Measurements from ENCODE around the gene PNPLA7. TPM values are rescaled to one million over a fixed set of nuclear protein-coding genes. Genes with fewer than 3 reads are reported as not detected.

PNPLA7 gene
- total RNA-seq, 4 donors from 2014 or later: 0.61 to 3.4 (median 0.91) TPM

DNA sequence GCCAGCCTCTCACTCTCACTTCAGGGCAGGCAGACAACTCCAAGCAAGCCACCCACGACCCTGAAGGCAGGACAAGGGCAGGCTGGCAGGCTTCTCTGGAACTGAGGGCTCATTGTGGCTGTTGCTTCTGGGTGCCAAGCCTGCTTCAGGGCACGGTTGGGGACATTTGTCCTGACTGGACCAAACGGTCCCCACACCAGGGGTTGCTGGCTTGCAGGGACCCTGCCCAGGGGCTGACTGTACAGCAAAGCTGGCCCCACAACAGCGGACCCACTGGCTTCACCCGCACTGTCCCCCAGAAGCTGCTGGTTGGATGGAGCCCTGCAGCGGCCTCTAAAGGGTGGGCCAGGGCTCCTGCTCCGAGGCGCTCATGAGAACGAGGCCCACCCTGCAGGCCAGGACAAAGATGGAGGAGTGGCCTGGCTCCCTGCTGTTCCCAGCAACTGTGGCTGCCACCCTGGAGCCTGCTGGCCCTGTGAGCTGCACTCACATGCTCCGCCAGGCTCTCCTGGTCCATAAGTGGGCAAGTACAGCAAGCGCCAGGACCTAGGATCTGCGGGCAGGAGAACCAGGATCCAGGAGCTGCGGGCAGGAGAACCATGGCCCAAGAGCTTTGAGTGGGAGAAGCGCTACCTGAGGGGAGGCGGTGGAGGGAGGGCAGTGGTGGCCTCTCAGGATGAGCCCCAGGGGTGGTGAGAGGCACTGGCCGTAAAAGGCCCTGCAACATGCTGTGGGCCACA lies 56.7 kb downstream of the PNPLA7 start:
- intact Hi-C loops (cut with DNase I): no loop called here
- DNase-seq: no peak
- 93 to 95% methylated on average over 4 to 5 of the region's 16 CpGs for WGBS, 2 donors
- H3K27me3 ChIP-seq: no peaks in the 10 kb centered on the region
- H3K27ac ChIP-seq: no peak overlapping the region
- no peaks in the 10 kb centered on the region for H3K4me1 ChIP-seq
- no peaks in the 10 kb centered on the region for H3K9me3 ChIP-seq
- no peak overlapping the region for H3K4me3 ChIP-seq
- H3K36me3 ChIP-seq: no peaks in the 10 kb centered on the region
- TF ChIP-seq, protein P1, sequence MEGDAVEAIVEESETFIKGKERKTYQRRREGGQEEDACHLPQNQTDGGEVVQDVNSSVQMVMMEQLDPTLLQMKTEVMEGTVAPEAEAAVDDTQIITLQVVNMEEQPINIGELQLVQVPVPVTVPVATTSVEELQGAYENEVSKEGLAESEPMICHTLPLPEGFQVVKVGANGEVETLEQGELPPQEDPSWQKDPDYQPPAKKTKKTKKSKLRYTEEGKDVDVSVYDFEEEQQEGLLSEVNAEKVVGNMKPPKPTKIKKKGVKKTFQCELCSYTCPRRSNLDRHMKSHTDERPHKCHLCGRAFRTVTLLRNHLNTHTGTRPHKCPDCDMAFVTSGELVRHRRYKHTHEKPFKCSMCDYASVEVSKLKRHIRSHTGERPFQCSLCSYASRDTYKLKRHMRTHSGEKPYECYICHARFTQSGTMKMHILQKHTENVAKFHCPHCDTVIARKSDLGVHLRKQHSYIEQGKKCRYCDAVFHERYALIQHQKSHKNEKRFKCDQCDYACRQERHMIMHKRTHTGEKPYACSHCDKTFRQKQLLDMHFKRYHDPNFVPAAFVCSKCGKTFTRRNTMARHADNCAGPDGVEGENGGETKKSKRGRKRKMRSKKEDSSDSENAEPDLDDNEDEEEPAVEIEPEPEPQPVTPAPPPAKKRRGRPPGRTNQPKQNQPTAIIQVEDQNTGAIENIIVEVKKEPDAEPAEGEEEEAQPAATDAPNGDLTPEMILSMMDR (IDR thresholded peaks at IDR 0.05): no peak
- no peak for TF ChIP-seq POLR2A (IDR thresholded peaks at IDR 0.05)

DNA sequence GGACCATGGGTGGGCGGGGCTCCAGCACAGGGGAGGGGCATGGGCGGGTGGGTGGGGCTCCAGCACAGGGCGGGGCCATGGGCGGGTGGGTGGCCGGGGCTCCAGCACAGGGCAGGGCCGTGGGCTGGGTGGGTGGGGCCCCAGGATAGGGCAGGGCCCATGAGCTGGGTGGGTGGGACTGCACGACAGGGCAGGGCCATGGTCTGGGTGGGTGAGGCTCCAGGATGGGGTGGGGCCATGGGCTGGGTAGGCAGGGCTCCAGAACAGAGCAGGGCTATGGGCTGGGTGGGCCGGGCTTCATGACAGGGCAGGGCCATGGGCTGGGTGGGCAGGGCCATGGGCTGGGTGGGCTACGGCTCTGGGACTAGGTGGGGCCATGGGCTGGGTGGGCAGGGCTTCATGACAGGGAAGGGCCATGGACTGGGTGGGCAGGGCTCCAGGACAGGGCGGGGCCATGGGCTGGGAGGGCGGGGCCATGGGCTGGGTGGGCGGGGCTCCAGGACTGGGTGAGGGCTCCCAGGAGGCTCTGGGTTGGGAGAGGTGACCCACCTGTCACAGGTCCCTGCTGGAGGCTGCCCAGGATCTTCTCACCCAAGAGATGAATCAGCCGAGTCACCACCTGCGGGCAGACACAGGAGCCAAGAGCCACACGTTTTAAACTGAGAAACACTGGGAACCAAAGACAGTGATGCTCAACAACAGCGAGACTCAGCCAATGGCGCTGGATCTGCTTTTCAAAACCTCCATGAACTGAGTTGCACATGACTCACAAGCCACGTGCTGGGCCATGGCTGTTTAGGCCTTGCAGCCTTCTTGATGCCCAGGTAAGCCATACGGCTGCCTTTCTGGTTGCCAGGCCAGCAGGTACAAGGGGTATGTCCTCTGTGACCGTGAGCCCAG lies 57.5 kb downstream of the PNPLA7 start:
- 67 to 80% methylated on average over 1 of the region's 20 CpGs for WGBS, 2 donors
- no peaks in the 10 kb centered on the region for H3K9me3 ChIP-seq
- H3K4me1 ChIP-seq: no peaks in the 10 kb centered on the region
- H3K27ac ChIP-seq: no peak overlapping the region
- DNase-seq: no peak
- intact Hi-C loops (cut with DNase I): no loop called here
- H3K27me3 ChIP-seq: no peaks in the 10 kb centered on the region
- no peak for TF ChIP-seq POLR2A (IDR thresholded peaks at IDR 0.05)
- TF ChIP-seq, protein P1 (IDR thresholded peaks at IDR 0.05): no peak
- H3K36me3 ChIP-seq: no peaks in the 10 kb centered on the region
- H3K4me3 ChIP-seq: no peak overlapping the region

- WGBS, 2 donors: 86% methylated on average over 11 to 13 of the region's 13 CpGs
- DNase-seq: no peak
- TF ChIP-seq POLR2A (IDR thresholded peaks at IDR 0.05): no peak
- TF ChIP-seq, protein P1 (IDR thresholded peaks at IDR 0.05): no peak
- H3K4me3 ChIP-seq: no peak overlapping the region
- no peaks in the 10 kb centered on the region for H3K36me3 ChIP-seq
- no peaks in the 10 kb centered on the region for H3K27me3 ChIP-seq
- intact Hi-C loops (cut with DNase I): no loop called here
- no peaks in the 10 kb centered on the region for H3K9me3 ChIP-seq
- H3K27ac ChIP-seq: no peak overlapping the region
- H3K4me1 ChIP-seq: no peaks in the 10 kb centered on the region
Measured at GRCh38 chr9:137491735-137492432, 58.3 kb downstream of the PNPLA7 start.

GRCh38 chr9:137490532-137491186 lies 59.5 kb downstream of the PNPLA7 start:
- Histone ChIP-seq H3K4me3 (no peak overlapping the region), H3K27me3 (no peaks in the 10 kb centered on the region), H3K36me3 (no peaks in the 10 kb centered on the region), H3K9me3 (no peaks in the 10 kb centered on the region), H3K4me1 (no peaks in the 10 kb centered on the region), H3K27ac (no peak overlapping the region)
- TF ChIP-seq, protein P1 (IDR thresholded peaks at IDR 0.05): no peak
- no peak for TF ChIP-seq POLR2A (IDR thresholded peaks at IDR 0.05)
- 84 to 86% methylated on average over 9 of the region's 9 CpGs for WGBS, 2 donors
- intact Hi-C loops (cut with DNase I): no loop called here
- DNase-seq: no peak
